Epithelial cell of umbilical artery (primary cell): ENCODE results near the gene ZNF222. TPM values are rescaled to one million over a fixed set of nuclear protein-coding genes. Genes with fewer than 3 reads are reported as not detected.

Experiments
- total RNA-seq: library from RNA; depleted of rRNA; stranded (reverse); fragments of >200 nt; gene quantifications from 2 replicates; pipeline ENCODE4 v1.2.3, GENCODE V29; 2014

Gene ZNF222
- 5.5 and 5.8 TPM in 2 replicates for total RNA-seq

DNA sequence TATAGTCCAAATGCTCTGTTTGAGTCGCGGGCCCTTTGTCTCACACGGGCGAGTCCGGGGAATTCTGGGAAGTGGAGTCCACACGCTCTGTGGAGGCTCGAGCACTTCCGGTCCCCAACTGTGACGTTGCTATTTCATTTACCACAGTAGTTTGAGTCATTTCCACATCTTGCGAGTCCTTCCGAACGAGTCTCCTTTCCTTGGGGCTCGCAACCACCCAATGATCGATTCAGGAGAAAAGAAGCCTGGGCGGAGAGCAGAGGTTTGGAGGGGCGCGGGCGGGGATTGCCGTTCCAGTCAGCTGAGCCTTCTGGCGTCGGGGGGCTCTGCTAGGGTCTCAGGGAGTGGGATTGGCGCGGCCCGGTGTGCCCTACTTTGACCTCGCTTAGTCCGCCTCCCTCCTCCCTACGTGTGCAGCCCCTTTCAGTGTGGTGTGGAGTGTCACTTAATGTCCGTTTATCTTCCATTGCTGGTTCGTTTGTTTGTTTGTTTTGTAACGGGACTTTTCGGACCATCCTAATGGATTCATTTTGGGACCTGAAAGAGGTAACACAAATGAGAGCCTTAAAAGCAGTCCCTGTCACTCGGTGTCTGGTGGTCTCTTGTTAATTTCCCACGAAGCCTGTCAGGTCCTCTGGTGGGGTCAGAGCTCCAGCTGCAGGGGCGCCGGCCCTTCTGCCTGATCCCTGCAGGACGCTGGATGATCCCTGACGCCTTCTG lies at the start of gene ZNF222:
Gene ZNF222, plus strand, starts transcription at position 163 of the 720 bp plus-strand sequence. Its CDS starts 58 bp downstream, at position 221.

DNA sequence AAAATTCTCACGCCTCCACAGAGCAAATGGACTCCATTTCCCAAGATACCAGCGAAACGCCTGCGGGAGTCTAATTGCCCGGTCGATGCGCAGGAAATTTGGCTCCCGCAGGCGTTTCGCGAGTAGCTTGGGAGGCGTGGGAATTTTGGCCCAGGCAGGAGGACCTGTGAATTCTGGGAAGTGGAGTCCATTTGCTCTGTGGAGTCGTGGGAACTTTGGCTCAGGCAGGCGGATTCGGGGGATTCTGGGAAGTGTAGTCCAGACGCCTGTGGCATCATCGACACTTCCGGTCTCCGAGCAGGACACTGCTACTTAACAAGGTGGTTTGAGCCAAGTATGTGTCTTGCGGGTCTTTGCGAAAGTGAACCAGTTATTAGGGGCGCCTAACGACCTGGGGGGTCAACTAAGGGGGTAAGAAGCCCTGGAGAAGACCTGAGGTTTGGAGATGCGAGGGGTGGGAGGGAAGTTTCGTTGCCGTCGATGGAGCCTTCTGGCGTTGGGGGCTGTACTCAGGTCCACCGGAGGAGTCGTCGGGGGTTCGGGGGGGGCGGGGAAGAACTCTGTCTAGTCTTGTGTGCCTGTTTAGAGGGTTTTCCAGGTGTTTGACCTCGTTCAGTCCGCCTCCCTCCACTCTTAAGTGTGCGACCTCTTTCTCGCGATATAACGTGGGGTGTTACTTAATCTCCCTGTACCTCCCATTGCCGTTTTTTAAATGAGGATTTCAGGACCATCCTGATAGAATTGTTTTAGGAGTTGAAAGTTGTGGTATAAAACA lies 41.1 kb upstream of the ZNF222 start, which contains the start of gene ZNF155:
Gene ZNF155, plus strand, starts transcription at position 277 of the 775 bp plus-strand sequence. CDS start 4,356 bp downstream, outside the sequence.

DNA sequence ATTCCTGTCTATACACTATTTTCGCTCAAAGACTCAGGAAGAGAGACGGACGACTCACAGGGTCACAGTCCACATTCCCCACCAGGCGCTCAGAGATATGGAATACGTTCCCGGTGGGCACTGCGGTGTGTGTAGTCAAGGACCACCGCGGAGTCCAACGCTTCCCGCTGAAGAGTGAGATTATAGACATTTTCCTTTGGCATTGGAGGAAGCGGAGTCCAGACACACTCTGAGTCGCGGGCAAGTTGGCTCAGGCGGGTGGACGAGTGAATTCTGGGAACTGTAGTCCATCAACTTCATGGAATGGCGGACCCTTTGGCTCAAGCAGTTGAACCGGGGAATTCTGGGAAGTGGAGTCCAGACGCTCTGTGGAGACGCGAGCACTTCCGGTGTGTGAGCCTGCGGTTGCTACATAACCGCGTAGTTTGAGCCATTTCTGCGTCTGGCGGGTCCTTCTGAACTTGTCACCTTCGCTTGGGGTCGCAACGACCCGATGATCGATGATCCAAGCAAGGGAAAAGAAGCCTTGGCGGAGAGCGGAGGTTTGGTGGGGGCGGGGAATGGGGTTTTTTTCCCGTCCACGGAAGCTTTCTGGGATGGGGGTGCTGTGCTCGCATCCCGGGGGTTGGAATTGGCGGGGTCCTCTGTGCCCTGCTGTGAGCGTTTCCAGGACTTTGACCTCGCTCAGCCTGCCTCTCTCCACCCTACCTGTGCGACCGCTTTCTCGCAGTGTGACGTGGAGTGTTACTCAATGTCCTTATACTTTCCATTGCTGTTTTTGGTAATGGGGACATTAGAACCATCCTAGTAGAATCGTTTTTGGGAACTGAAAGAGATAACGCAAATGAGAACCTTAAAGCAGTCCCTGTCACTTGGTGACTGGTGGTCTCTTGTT lies 22.4 kb upstream of the ZNF222 start, which contains the start of gene ZNF230:
Gene ZNF230, plus strand, starts transcription at position 392 of the 895 bp plus-strand sequence. CDS start 4,122 bp downstream, outside the sequence.

DNA sequence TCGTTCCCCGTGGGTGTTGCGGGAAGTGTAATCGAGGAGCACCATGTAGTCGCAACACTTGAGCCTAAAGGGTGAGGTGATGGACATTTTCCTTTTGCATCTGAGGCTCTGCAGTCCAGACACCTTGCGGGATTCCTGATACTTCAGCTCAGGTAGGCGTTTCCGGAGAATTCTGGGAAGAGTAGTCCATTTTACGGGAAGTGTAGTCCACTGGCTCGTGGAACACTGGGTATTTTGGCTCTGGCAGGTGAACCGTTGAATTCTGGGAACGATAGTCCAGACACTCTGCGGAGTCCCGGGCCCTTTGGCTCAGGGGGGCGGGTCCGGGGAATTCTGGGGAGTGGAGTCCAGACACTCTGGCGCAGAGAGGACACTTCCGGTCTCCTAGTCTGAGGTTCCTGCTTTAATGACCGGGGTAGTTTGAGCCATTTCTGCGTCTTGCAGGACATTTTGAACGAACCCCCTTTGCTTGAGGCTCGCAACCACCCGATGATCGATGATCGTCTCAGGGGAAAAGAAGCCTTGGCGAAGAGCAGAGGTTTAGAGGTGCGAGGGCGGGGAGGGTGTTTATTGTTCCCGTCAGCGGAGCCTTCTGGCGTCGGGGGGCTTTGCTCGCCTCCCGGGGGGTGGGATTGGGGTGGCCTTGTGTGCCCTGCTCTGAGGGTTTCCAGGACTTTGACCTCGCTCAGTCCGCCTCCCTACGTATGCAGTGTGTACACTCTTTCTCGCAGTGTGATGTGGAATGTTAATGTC lies 26.6 kb downstream of the ZNF222 start, which contains the start of gene ZNF223:
Gene ZNF223, plus strand, starts transcription at position 387 of the 753 bp plus-strand sequence. CDS start 3,141 bp downstream, outside the sequence.

DNA sequence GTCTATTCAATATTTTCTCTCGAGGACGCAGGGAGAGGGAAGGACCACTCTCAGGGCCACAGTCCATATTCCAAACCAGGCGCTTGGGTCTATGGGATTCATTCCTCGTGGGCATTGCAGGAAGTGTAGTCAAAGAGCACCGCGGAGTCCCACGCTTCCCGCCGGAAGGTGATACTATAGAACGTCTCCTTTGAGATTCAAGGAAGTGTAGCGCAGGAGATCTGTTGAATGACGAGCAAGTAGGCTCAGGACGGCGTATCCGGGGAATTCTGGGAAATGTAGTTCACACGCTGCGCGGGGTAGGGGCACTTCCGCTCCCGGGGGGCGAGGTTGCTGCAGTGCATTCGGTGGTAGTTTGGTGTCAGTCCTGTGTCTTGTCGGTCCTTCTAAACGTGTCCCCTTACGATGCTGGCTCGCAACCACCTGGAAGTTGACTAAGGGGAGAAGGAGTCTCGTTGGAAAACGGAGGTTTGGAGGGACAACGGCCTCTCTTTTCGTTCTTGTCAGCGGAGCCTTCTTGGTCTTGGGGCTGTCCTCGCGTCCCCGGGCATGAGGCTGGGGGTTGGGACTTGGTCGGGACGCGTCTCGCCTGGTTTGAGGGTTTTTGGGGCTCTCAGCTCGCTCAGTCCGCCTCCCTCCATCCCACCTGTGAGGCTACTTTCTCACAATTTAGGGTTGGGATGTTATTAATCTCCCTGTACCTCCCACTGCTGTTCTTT lies 46.8 kb downstream of the ZNF222 start, which contains the start of gene ZNF284:
Gene ZNF284, plus strand, starts transcription at position 336 of the 719 bp plus-strand sequence. CDS start 4,231 bp downstream, outside the sequence.

Other genes starting within 250 kb of the ZNF222 start
- 0.46 and 0.65 TPM in 2 replicates for gene KCNN4, start 244.4 kb upstream of the ZNF222 start, total RNA-seq
- 0.32 and 0.46 TPM in 2 replicates for gene LYPD5, start 222.9 kb upstream of the ZNF222 start, total RNA-seq
- 6.8 and 10.6 TPM in 2 replicates for gene ZNF283, start 198.1 kb upstream of the ZNF222 start, total RNA-seq
- 0.97 and 2.1 TPM in 2 replicates for gene ZNF404, start 141.4 kb upstream of the ZNF222 start, total RNA-seq
- 12.3 and 14.6 TPM in 2 replicates for gene ZNF45, start 90.1 kb upstream of the ZNF222 start, total RNA-seq
- gene ZNF221, start 74.2 kb upstream of the ZNF222 start, total RNA-seq = 3.2 and 10.6 TPM in 2 replicates
- 8.1 and 8.4 TPM in 2 replicates for gene ZNF155, start 41.2 kb upstream of the ZNF222 start, total RNA-seq
- 2.9 and 5.3 TPM in 2 replicates for gene ZNF230, start 22.4 kb upstream of the ZNF222 start, total RNA-seq
- 7.1 and 9.6 TPM in 2 replicates for gene ZNF223, start 26.7 kb downstream of the ZNF222 start, total RNA-seq
- 2.3 and 3.0 TPM in 2 replicates for gene ZNF284, start 46.8 kb downstream of the ZNF222 start, total RNA-seq
- gene ZNF224, start 69.0 kb downstream of the ZNF222 start, total RNA-seq = 16.9 and 38.9 TPM in 2 replicates
- 4.5 and 7.6 TPM in 2 replicates for gene ZNF225, start 88.0 kb downstream of the ZNF222 start, total RNA-seq
- 7.8 and 13.8 TPM in 2 replicates for gene ZNF234, start 116.2 kb downstream of the ZNF222 start, total RNA-seq
- 11.7 and 15.5 TPM in 2 replicates for gene ZNF226, start 139.7 kb downstream of the ZNF222 start, total RNA-seq
- gene ZNF227, start 187.2 kb downstream of the ZNF222 start, total RNA-seq = 16.2 and 18.4 TPM in 2 replicates
- gene ZNF233, start 234.5 kb downstream of the ZNF222 start, total RNA-seq = 0.32 and 1.1 TPM in 2 replicates